ENCODE results near the gene NAA60.

The NAA60 gene

DNA sequence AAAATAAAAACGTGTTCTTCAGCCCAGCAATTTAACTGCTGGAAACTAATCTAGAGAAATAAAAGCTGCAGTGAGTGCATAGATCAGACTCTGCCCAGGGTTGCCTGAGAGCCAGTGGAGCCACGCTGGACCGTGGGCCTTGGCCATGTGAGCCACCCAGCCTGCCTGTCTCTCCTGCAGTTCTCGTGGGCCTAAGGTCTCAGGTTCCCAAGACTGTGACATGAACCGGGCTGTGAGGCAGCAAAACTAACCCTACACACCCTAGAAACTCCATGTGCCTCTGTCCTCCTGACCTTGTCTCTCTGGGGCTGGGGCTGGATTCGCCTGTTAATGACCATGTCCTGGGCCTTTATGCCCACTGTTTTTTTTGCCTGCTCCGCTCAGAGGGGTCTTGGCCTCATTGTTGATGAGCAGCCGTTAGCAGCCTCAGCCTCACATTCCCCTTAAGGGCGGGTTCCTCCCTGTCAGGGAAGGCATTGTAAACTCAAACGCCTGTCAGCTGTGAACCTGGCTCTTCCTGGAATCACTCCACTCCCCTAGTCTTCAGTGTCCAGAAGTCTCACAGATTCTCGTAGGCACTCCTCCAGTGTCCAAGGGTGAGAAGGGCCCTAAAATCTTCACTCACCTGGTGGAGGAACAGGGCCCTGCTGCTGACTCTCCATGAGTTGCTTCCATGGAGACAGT, 34.9 kb downstream of the NAA60 start:
- DNase-seq: no peak
- peaks cover 32% of the 10 kb centered on the region for H3K4me1 Mint-ChIP-seq
- peaks cover 2% of the 10 kb centered on the region for H3K27me3 Mint-ChIP-seq (ENCODE audit: low read depth, poor library complexity)
- H3K9me3 Mint-ChIP-seq: no peaks in the 10 kb centered on the region
- peak overlapping the region; percentile 90 for H3K27ac Mint-ChIP-seq
- TF ChIP-seq, protein P1, sequence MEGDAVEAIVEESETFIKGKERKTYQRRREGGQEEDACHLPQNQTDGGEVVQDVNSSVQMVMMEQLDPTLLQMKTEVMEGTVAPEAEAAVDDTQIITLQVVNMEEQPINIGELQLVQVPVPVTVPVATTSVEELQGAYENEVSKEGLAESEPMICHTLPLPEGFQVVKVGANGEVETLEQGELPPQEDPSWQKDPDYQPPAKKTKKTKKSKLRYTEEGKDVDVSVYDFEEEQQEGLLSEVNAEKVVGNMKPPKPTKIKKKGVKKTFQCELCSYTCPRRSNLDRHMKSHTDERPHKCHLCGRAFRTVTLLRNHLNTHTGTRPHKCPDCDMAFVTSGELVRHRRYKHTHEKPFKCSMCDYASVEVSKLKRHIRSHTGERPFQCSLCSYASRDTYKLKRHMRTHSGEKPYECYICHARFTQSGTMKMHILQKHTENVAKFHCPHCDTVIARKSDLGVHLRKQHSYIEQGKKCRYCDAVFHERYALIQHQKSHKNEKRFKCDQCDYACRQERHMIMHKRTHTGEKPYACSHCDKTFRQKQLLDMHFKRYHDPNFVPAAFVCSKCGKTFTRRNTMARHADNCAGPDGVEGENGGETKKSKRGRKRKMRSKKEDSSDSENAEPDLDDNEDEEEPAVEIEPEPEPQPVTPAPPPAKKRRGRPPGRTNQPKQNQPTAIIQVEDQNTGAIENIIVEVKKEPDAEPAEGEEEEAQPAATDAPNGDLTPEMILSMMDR (IDR thresholded peaks at IDR 0.05): no peak
- no peak overlapping the region for H3K4me3 Mint-ChIP-seq
- peaks cover 34% of the 10 kb centered on the region for H3K36me3 Mint-ChIP-seq (ENCODE audit: low read depth)

DNA sequence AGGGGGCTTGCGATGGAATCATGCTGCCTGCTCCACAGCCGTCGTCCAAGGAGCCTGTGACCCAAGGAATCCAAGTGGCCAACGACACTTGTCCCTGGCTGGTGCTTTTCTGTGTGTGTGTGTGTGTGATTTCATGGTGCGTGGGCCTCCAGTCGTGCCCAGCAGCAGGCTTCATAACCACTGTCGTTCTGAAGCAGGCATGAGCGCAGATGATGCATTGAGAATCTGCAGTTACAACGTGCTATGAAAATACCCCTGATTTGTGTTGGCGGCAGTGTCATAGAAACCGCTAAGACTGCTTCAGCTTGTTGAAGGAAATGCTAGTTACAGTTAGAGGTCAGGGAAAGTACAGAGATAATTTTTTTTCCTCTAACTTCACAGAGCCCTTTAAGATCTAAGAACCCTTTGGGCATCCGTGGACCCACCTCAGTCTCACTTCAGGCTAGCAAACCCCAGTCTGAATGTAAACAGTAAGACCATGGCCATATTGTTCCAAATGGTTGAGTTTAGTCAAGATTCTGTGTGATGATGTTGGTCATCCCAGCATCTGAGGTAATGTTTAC, 36.3 kb downstream of the NAA60 start:
- no peaks in the 10 kb centered on the region for H3K27me3 Mint-ChIP-seq (ENCODE audit: low read depth, poor library complexity)
- H3K9me3 Mint-ChIP-seq: no peaks in the 10 kb centered on the region
- H3K36me3 Mint-ChIP-seq (ENCODE audit: low read depth): peaks cover 40% of the 10 kb centered on the region
- no peak overlapping the region for H3K4me3 Mint-ChIP-seq
- peaks cover 32% of the 10 kb centered on the region for H3K4me1 Mint-ChIP-seq
- TF ChIP-seq, protein P1 (IDR thresholded peaks at IDR 0.05): no peak
- DNase-seq: no peak
- H3K27ac Mint-ChIP-seq: no peak overlapping the region

DNA sequence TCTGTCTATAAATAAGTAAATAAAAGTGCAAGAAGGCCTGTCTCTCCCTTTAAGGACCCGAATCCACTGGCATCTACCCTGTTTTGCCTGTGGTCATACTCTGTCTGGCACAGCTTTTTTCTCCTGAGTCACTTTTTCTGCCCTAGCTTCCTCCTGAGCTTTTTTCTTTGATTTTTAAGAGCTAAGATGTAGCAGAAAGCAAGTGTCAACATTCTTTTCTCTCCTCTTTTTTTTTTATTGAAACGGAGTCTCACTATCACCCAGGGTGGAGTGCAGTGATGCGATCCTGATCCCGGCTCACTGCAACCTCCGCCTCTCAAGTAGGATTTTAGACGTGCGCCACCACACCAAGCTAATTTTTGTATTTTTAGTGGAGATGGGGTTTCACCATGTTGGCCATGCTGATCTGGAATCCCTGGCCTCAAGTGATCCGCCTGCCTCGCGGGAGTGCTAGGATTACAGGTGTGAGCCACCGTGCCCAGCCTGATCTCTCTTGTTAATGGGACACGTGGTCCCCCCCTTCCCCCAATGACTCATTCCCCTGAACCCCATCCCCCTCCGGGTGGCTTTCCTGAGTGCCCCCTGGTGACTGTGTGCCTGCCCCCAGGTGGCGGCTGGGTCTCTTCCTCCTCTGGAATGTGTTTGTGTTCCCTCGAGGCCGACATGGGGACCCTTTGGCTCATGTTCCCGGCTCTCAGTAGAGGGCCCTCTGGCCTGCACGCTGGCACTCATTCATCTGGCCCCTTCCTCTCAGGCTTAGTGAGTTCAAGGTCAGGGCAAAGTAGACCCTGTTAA, 37.6 kb downstream of the NAA60 start:
- DNase-seq: no peak
- Mint-ChIP-seq H3K4me3 (no peak overlapping the region), H3K27me3 (ENCODE audit: low read depth, poor library complexity) (no peaks in the 10 kb centered on the region), H3K4me1 (peaks cover 26% of the 10 kb centered on the region), H3K27ac (peak overlapping the region; percentile 92), H3K9me3 (no peaks in the 10 kb centered on the region), H3K36me3 (ENCODE audit: low read depth) (peaks cover 40% of the 10 kb centered on the region)
- TF ChIP-seq, protein P1 (IDR thresholded peaks at IDR 0.05): no peak

DNA sequence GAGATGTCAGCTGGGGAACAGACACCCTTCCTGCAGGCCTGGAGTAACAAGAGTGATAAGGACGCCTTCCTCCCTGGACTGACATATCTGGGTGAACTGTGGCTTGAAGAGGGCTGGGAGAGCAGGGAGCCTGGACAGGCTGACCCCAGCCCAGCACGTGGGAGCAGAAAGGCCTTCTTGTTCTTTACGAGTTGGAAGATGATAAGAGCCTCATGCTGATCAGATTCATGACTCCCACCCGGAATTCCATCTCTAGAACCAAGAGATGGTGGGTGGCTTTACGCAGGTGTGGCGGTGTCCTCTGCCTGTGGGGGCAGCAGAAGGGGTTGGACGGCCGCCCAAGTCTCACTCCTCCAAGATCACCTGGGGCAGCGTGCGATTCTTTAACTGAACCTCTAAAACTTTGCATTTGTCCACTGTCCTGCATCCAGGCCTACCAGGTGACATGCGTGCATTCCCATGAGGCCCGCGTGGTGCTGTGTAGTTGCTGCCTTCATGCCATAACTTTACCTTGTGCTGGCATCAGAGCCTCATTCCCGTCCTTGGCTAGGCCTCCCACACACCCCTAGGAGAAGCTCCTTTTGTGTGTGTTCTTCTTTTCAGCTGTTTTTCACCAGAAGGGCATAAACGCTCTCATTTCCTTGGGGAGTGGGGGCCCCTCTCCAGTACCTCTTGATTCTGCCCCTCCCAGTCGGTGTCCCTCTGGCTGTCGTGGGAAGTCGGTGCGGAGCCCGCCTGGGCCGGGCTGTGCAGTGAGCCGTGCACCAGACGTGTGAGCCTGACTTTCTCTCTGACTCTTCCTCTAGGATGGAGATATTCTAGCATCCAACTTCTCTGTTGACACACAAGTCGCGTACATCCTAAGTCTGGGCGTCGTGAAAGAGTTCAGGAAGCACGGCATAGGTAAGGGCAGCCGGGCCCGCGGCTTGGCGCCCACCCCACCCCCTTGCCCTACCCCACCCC, 38.5 kb downstream of the NAA60 start:
- DNase-seq: no peak
- H3K4me1 Mint-ChIP-seq: peaks cover 26% of the 10 kb centered on the region
- H3K27me3 Mint-ChIP-seq (ENCODE audit: low read depth, poor library complexity): no peaks in the 10 kb centered on the region
- H3K27ac Mint-ChIP-seq: peak overlapping the region; percentile 92
- TF ChIP-seq, protein P1 (IDR thresholded peaks at IDR 0.05): no peak
- no peaks in the 10 kb centered on the region for H3K9me3 Mint-ChIP-seq
- peaks cover 40% of the 10 kb centered on the region for H3K36me3 Mint-ChIP-seq (ENCODE audit: low read depth)
- no peak overlapping the region for H3K4me3 Mint-ChIP-seq

DNA sequence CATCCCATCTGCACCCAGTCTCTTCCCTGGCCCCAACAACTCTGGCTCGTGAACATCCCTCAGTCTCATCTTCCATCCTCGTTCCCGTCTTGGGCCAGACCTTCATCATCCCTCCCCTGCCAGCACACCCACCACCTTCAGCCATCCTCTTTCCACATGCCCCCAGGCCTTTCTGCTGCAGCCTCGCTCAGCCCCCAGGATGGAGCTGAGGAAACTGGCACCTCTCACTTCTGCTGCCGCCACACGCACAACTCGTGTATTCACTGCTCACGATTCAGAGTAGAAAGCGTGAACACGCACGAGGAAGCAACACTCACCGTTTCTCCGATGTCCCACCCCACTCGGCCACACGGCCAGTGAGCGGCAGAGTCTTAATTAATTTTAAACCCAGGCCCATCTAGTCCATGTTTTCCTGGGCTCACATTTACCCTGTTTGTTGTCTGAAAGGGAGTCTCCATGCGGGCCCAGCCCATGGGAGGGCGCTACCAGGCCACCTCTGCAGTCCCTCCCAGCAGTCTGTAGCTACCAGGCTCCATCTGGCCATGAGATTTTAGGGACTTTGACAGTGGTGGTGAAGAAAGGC, 39.3 kb downstream of the NAA60 start:
- Mint-ChIP-seq H3K4me3 (no peak overlapping the region), H3K4me1 (peaks cover 26% of the 10 kb centered on the region), H3K9me3 (no peaks in the 10 kb centered on the region), H3K27me3 (ENCODE audit: low read depth, poor library complexity) (no peaks in the 10 kb centered on the region), H3K27ac (no peak overlapping the region), H3K36me3 (ENCODE audit: low read depth) (peaks cover 40% of the 10 kb centered on the region)
- no peak for DNase-seq
- TF ChIP-seq, protein P1 (IDR thresholded peaks at IDR 0.05): no peak

All from nephron progenitor cell (in vitro differentiated cells).